ENCODE data around the gene CKMT2. TPM values are rescaled to one million over a fixed set of nuclear protein-coding genes. Genes with fewer than 3 reads are reported as not detected.

The CKMT2 gene
- polyA plus RNA-seq, 1 experiment: 0.11 TPM

- Histone ChIP-seq H3K4me3 (ENCODE audit: low read depth, low read length) (no peak overlapping the region), H3K9me3 (ENCODE audit: control insufficient read depth, insufficient read depth, low read length) (no peaks in the 10 kb centered on the region), H3K27ac (ENCODE audit: low read depth, low read length) (no peak overlapping the region), H3K27me3 (ENCODE audit: control insufficient read depth, insufficient read depth, low read length) (no peaks in the 10 kb centered on the region)
- ChIA-PET CTCF (interaction anchor here (0.8 to 2.4 kb wide), 3 partner anchors 11 to 119 kb away, joined by 4 to 13 read pairs (median 4); no protein-coding TSS in a partner anchor), POLR2A (interaction anchor here (3.4 kb wide), 1 partner anchor 11 kb away, joined by 25 read pairs; the partner anchor contains the start of gene ZCCHC9)
- no peak for TF ChIP-seq CTCF (IDR thresholded peaks at IDR 0.05; ENCODE audit: low read depth, low read length)
- DNase-seq (ENCODE audit: low read depth, low spot score): no peak
These were observed 80.6 kb downstream of the CKMT2 start for GRCh38 chr5:81313686-81314085.

- no peak for TF ChIP-seq CTCF (IDR thresholded peaks at IDR 0.05; ENCODE audit: low read depth, low read length)
- no peaks in the 10 kb centered on the region for H3K9me3 ChIP-seq (ENCODE audit: control insufficient read depth, insufficient read depth, low read length)
- no peak overlapping the region for H3K27ac ChIP-seq (ENCODE audit: low read depth, low read length)
- H3K4me3 ChIP-seq (ENCODE audit: low read depth, low read length): no peak overlapping the region
- H3K27me3 ChIP-seq (ENCODE audit: control insufficient read depth, insufficient read depth, low read length): no peaks in the 10 kb centered on the region
- ChIA-PET CTCF (interaction anchor here (0.8 to 2.4 kb wide), 2 partner anchors 12 to 15 kb away, joined by 4 to 13 read pairs; no protein-coding TSS in a partner anchor), POLR2A (interaction anchor here (3.4 kb wide), 1 partner anchor 12 kb away, joined by 25 read pairs; the partner anchor contains the start of gene ZCCHC9)
- DNase-seq (ENCODE audit: low read depth, low spot score): no peak
These were observed 81.5 kb downstream of the CKMT2 start for GRCh38 chr5:81314581-81314980.

GRCh38 chr5:81315336-81315735 lies 82.2 kb downstream of the CKMT2 start:
- H3K27me3 ChIP-seq (ENCODE audit: control insufficient read depth, insufficient read depth, low read length): no peaks in the 10 kb centered on the region
- no peaks in the 10 kb centered on the region for H3K9me3 ChIP-seq (ENCODE audit: control insufficient read depth, insufficient read depth, low read length)
- H3K4me3 ChIP-seq (ENCODE audit: low read depth, low read length): no peak overlapping the region
- peak; percentile 39 for DNase-seq (ENCODE audit: low read depth, low spot score)
- CTCF ChIA-PET: interaction anchor here (1.0 to 2.4 kb wide), 2 partner anchors 16 kb away, joined by 5 to 13 read pairs; no protein-coding TSS in a partner anchor
- TF ChIP-seq CTCF (IDR thresholded peaks at IDR 0.05; ENCODE audit: low read depth, low read length): no peak
- POLR2A ChIA-PET: interaction anchor here (0.8 to 3.4 kb wide), 2 partner anchors 13 to 46 kb away, joined by 4 to 25 read pairs; partner anchors contain the start of gene ZCCHC9
- H3K27ac ChIP-seq (ENCODE audit: low read depth, low read length): peak overlapping the region; percentile 40

GRCh38 chr5:81315830-81316229 lies 82.7 kb downstream of the CKMT2 start:
- CTCF ChIA-PET: interaction anchor here (1.0 kb wide), 1 partner anchor 17 kb away, joined by 5 read pairs; no protein-coding TSS in a partner anchor
- DNase-seq (ENCODE audit: low read depth, low spot score): no peak
- POLR2A ChIA-PET: interaction anchor here (0.8 to 3.4 kb wide), 2 partner anchors 13 to 47 kb away, joined by 4 to 25 read pairs; partner anchors contain the start of gene ZCCHC9
- Histone ChIP-seq H3K27ac (ENCODE audit: low read depth, low read length) (no peak overlapping the region), H3K27me3 (ENCODE audit: control insufficient read depth, insufficient read depth, low read length) (no peaks in the 10 kb centered on the region), H3K4me3 (ENCODE audit: low read depth, low read length) (no peak overlapping the region), H3K9me3 (ENCODE audit: control insufficient read depth, insufficient read depth, low read length) (no peaks in the 10 kb centered on the region)
- no peak for TF ChIP-seq CTCF (IDR thresholded peaks at IDR 0.05; ENCODE audit: low read depth, low read length)

Small RNA genes lying within 50 kb of the gene (small RNA-seq; reads per million reads assigned to genes)
- not detected for gene AC026436.1 (ENCODE audit: insufficient read length, low read depth)

Other genes with a start within 250 kb of the CKMT2 start
- 23.3 and 35.4 TPM in 2 replicates for gene ZCCHC9, start 68.3 kb downstream of the CKMT2 start, polyA plus RNA-seq (2011; rRNA removed)
- 0.56 and 0.58 TPM in 2 replicates for gene ACOT12, start 160.8 kb downstream of the CKMT2 start, polyA plus RNA-seq (2011; rRNA removed)